K562 (cell line): Measurements from ENCODE around the gene TRAK1. TPM values are rescaled to one million over a fixed set of nuclear protein-coding genes. Genes with fewer than 3 reads are reported as not detected.

ENCODE experiments used
- BCOR ChIP-seq: fragments of 450-650 bp; IDR thresholded peaks from 2 replicates; pipeline ENCODE4 v1.6.1; 2016
- BDP1 ChIP-seq: IDR thresholded peaks from 3 replicates; pipeline ENCODE4 v1.6.1; 2011; ENCODE audit not compliant: insufficient read length, insufficient read depth
- CHD4 ChIP-seq: fragments of 200-600 bp; sonication (generic); IDR thresholded peaks from 3 replicates; pipeline ENCODE4 v1.6.1; 2012; ENCODE audit warnings: low read depth, mild to moderate bottlenecking, mixed read lengths, low read length, inconsistent platforms; ENCODE audit not compliant: insufficient read depth, insufficient replicate concordance, poor library complexity, severe bottlenecking
- DIDO1 ChIP-seq: fragments of 450-650 bp; IDR thresholded peaks from 2 replicates; pipeline ENCODE4 v1.6.1; 2016; ENCODE audit warnings: low read depth, missing biosample characterization, missing genetic modification characterization
- DMBX1 ChIP-seq: fragments of 250-450 bp; sonication (Bioruptor Pico); IDR thresholded peaks from 2 replicates; pipeline ENCODE4 v1.8.0; 2022; ENCODE audit warnings: inconsistent platforms, mild to moderate bottlenecking, moderate library complexity, borderline replicate concordance
- FOXA1 ChIP-seq: fragments of 450-650 bp; IDR thresholded peaks from 2 replicates; pipeline ENCODE4 v1.6.1; 2016; ENCODE audit warnings: mild to moderate bottlenecking, borderline replicate concordance
- HDAC1 ChIP-seq, 2 experiments: fragments of 450-650 bp; IDR thresholded peaks; 2 replicates each; pipeline ENCODE4 v1.6.1; 2016 to 2017; ENCODE audit warnings: inconsistent platforms in 1 of 2, mild to moderate bottlenecking in 1 of 2, moderate library complexity in 1 of 2
- HDAC8 ChIP-seq: fragments of 450-650 bp; IDR thresholded peaks from 2 replicates; pipeline ENCODE4 v1.6.1; 2016; ENCODE audit warnings: mild to moderate bottlenecking, missing genetic modification characterization, moderate library complexity, missing compliant biosample characterization
- KAT2B ChIP-seq: IDR thresholded peaks from one replicate; pipeline ENCODE4 v1.6.1; 2012; ENCODE audit warnings: low read depth, mild to moderate bottlenecking, control low read depth, inconsistent platforms, low read length, moderate library complexity
- KAT8 ChIP-seq: fragments of 450-650 bp; IDR thresholded peaks from 2 replicates; pipeline ENCODE4 v1.6.1; 2016; ENCODE audit warnings: low read depth, mild to moderate bottlenecking
- NELFE ChIP-seq: IDR thresholded peaks from 2 replicates; pipeline ENCODE4 v1.6.1; 2011; ENCODE audit warnings: mild to moderate bottlenecking; ENCODE audit not compliant: insufficient read depth, insufficient read length
- NKRF ChIP-seq: fragments of 450-650 bp; IDR thresholded peaks from 2 replicates; pipeline ENCODE4 v1.6.1; 2016; ENCODE audit warnings: borderline replicate concordance
- PHF8 ChIP-seq: fragments of 200-600 bp; sonication (generic); IDR thresholded peaks from 2 replicates; pipeline ENCODE4 v1.6.1; 2012; ENCODE audit warnings: mixed run types, mild to moderate bottlenecking, inconsistent platforms, low read length, moderate library complexity, borderline replicate concordance
- RBM25 ChIP-seq: fragments of 200-400 bp; formaldehyde crosslinking; IDR thresholded peaks from 2 replicates; pipeline ENCODE4 v1.6.1; 2018; ENCODE audit warnings: low read length, low read depth, moderate library complexity; ENCODE audit not compliant: severe bottlenecking
- TAF15 ChIP-seq: fragments of 200-400 bp; formaldehyde crosslinking; IDR thresholded peaks from 2 replicates; pipeline ENCODE4 v1.6.1; 2017; ENCODE audit warnings: mild to moderate bottlenecking, low read depth, low read length, moderate library complexity
- ZBTB34 ChIP-seq: fragments of 250-450 bp; sonication (Bioruptor Pico); IDR thresholded peaks from 2 replicates; pipeline ENCODE4 v1.8.0; 2021; ENCODE audit warnings: mild to moderate bottlenecking, moderate library complexity
- ZFX ChIP-seq: sonication (generic); formaldehyde crosslinking; IDR thresholded peaks from 2 replicates; pipeline ENCODE4 v1.8.0; 2022; ENCODE audit warnings: mild to moderate bottlenecking, missing genetic modification reagents, moderate library complexity
- ZNF121 ChIP-seq: sonication (generic); formaldehyde crosslinking; conservative IDR thresholded peaks from 2 replicates; pipeline ENCODE4 v1.8.0; 2022; ENCODE audit warnings: missing genetic modification reagents
- ZNF146 ChIP-seq: IDR thresholded peaks from one replicate; pipeline ENCODE4 v1.6.1; 2018; ENCODE audit warnings: missing compliant biosample characterization; ENCODE audit not compliant: unreplicated experiment
- ZNF518B ChIP-seq: fragments of 250-450 bp; sonication (Bioruptor Pico); IDR thresholded peaks from 2 replicates; pipeline ENCODE4 v1.5.0; 2021; ENCODE audit warnings: mild to moderate bottlenecking, moderate library complexity
- polyA plus RNA-seq, 8 experiments: library from polyadenylated mRNA; depleted of rRNA in 4 of 8; stranded (reverse) in 5 of 8; unstranded in 3 of 8; fragments of >200 nt; fragmentation: Nextera tagmentation in 2 of 8; fragmentation: Illumina TruSeq in 1 of 8; extraction: Ambion mirVana in 2 of 8; extraction: Trizol in 1 of 8; gene quantifications; 2 replicates each; pipeline versions ENCODE4 v1.2.1 to v1.2.3, GENCODE V29; 2011 to 2014; ENCODE audit warnings: inconsistent platforms in 1 of 8, missing spikeins in 1 of 8
- total RNA-seq, 7 experiments: library from RNA; depleted of rRNA in 6 of 7; stranded (reverse); fragments of >200 nt in 6 of 7; fragmentation: Illumina TruSeq in 2 of 7; extraction: Trizol in 2 of 7; gene quantifications; 2 replicates each; pipeline versions ENCODE4 v1.2.1 to v1.2.3, GENCODE V29; 2011 to 2021; ENCODE audit warnings: low replicate concordance in 1 of 7

The TRAK1 gene
- total and polyA plus RNA-seq, 9 of the 15 experiments (the other 6 are each of a cell fraction or from before 2014, with no cell fraction given): 5.3 to 28.5 (median 17.5) TPM

- TF ChIP-seq TAF15: no peak
- TF ChIP-seq DMBX1 (CRISPR knock-in tag): no peak
- TF ChIP-seq BDP1: no peak
- TF ChIP-seq CHD4: no peak
- TF ChIP-seq HDAC1 (IDR thresholded peaks at IDR 0.05): no peak
- no peak for TF ChIP-seq DIDO1
- no peak for TF ChIP-seq FOXA1
- peak; percentile 80 for TF ChIP-seq ZNF121 (CRISPR knock-in tag)
- TF ChIP-seq PHF8: no peak
- no peak for TF ChIP-seq ZNF518B
- TF ChIP-seq NELFE: no peak
- no peak for TF ChIP-seq KAT8
- TF ChIP-seq RBM25: peak; percentile 71
- TF ChIP-seq NKRF: no peak
- no peak for TF ChIP-seq KAT2B
- TF ChIP-seq ZFX: no peak
- TF ChIP-seq ZNF146 (CRISPR knock-in tag): peak; percentile 99
- TF ChIP-seq ZBTB34 (CRISPR knock-in tag): no peak
- no peak for TF ChIP-seq HDAC8 (tag)
- peak; percentile 43; the same call in 1 of the 2 replicates for TF ChIP-seq BCOR
Measured at GRCh38 chr3:42225486-42226363, 134.6 kb downstream of the TRAK1 start (continued).
